H1 (cell line): ENCODE data around the gene TRIB2. TPM values are rescaled to one million over a fixed set of nuclear protein-coding genes. Genes with fewer than 3 reads are reported as not detected.

Experiments
- CTCF ChIA-PET: fragments of 300-600 bp; sonication (Branson Sonifier 250); formaldehyde crosslinking; loops from one replicate; lab custom pipeline; 2021; ENCODE audit not compliant: partially characterized antibody; lab: Charles Lee
- POLR2A ChIA-PET: fragments of 300-600 bp; sonication (Branson Sonifier 250); formaldehyde crosslinking; loops from one replicate; lab custom pipeline; 2021; ENCODE audit warnings: inconsistent platforms; ENCODE audit not compliant: partially characterized antibody; lab: Charles Lee
- DNase-seq, 2 experiments: peaks; one replicate each; pipeline versions ENCODE4 v3.0.0 to v3.0.0-alpha.2; 2010 to 2022; ENCODE audit warnings: low spot score in 2 of 2, low read depth in 1 of 2, mixed read lengths in 1 of 2
- FAIRE-seq: peaks from 2 replicates; lab custom pipeline; 2011; peaks lifted over from hg19 to GRCh38; lab: Jason Lieb, UNC
- H2AFZ ChIP-seq: 2 replicates; pipeline ENCODE4 v1.8.1; 2012; ENCODE audit warnings: low read length, inconsistent platforms
- H2AK5ac ChIP-seq: 2 replicates; pipeline ENCODE4 v1.6.1; 2013; ENCODE audit warnings: low read depth, low read length
- H2BK120ac ChIP-seq: replicated peaks from 2 replicates; pipeline ENCODE3; 2013; ENCODE audit warnings: low read depth, low read length, inconsistent platforms
- H2BK12ac ChIP-seq: 2 replicates; pipeline ENCODE4 v1.6.1; 2013; ENCODE audit warnings: low read depth, low read length
- H2BK15ac ChIP-seq: 2 replicates; pipeline ENCODE4 v1.6.1; 2013; ENCODE audit warnings: low read length
- H2BK20ac ChIP-seq: 2 replicates; pipeline ENCODE4 v1.6.1; 2013; ENCODE audit warnings: low read length
- H2BK5ac ChIP-seq: 2 replicates; pipeline ENCODE4 v1.6.1; 2013; ENCODE audit warnings: low read depth, low read length
- H3K14ac ChIP-seq: 2 replicates; pipeline ENCODE4 v1.6.1; 2013; ENCODE audit warnings: inconsistent platforms; ENCODE audit not compliant: insufficient read length
- H3K18ac ChIP-seq: 2 replicates; pipeline ENCODE4 v1.6.1; 2013; ENCODE audit warnings: low read length; ENCODE audit errors: extremely low read depth
- H3K23ac ChIP-seq: 2 replicates; pipeline ENCODE4 v1.6.1; 2013; ENCODE audit warnings: inconsistent platforms; ENCODE audit not compliant: insufficient read length
- H3K23me2 ChIP-seq: 2 replicates; pipeline ENCODE4 v1.6.1; 2013; ENCODE audit warnings: low read depth, low read length
- H3K27ac ChIP-seq: 2 replicates; pipeline ENCODE4 v1.6.1; 2011; ENCODE audit warnings: low read depth, low read length, inconsistent platforms
- H3K27me3 ChIP-seq, 4 experiments: replicated peaks in 1 of 4; 1 replicate in 1 of 4; 2 replicates in 3 of 4; pipeline versions ENCODE4 v1.6.1 to v1.8.1; 2011 to 2013; ENCODE audit warnings: low read length in 3 of 4, mild to moderate bottlenecking in 3 of 4, inconsistent platforms in 2 of 4, mixed read lengths in 2 of 4, moderate library complexity in 1 of 4; ENCODE audit not compliant: control insufficient read depth in 3 of 4, insufficient read depth in 3 of 4; ENCODE audit errors: extremely low read depth in 1 of 4
- H3K36me3 ChIP-seq, 4 experiments: 2 replicates each; pipeline versions ENCODE4 v1.6.1 to v1.8.1; 2011 to 2013; ENCODE audit warnings: mild to moderate bottlenecking in 4 of 4, low read length in 3 of 4, moderate library complexity in 2 of 4, control low read depth in 1 of 4, inconsistent platforms in 1 of 4; ENCODE audit not compliant: insufficient read depth in 4 of 4, control insufficient read depth in 2 of 4
- H3K4ac ChIP-seq: replicated peaks from 2 replicates; pipeline ENCODE3; 2013; ENCODE audit warnings: low read length, low read depth, mixed read lengths, inconsistent platforms; ENCODE audit not compliant: insufficient read length
- H3K4me1 ChIP-seq, 4 experiments: replicated peaks in 1 of 4; 1 replicate in 1 of 4; 2 replicates in 3 of 4; pipeline versions ENCODE4 v1.6.1 to v1.8.1; 2011 to 2013; ENCODE audit warnings: low read length in 3 of 4, inconsistent platforms in 2 of 4, mixed read lengths in 1 of 4; ENCODE audit not compliant: insufficient read depth in 4 of 4, control insufficient read depth in 3 of 4
- H3K4me2 ChIP-seq, 2 experiments: 2 replicates each; pipeline versions ENCODE4 v1.6.1 to v1.8.1; 2011 to 2013; ENCODE audit warnings: low read depth in 2 of 2, low read length in 2 of 2, control low read depth in 1 of 2, inconsistent platforms in 1 of 2, mild to moderate bottlenecking in 1 of 2; ENCODE audit not compliant: insufficient read depth in 1 of 2
- H3K4me3 ChIP-seq, 4 experiments: fragments of 200-600, 300-600 bp in 1 of 4; sonication (generic), shearing (Covaris generic), sonication (Bioruptor Twin) in 1 of 4; 2 replicates each; pipeline versions ENCODE4 v1.5.1 to v1.8.1; 2011 to 2016; ENCODE audit warnings: low read length in 4 of 4, low read depth in 3 of 4, control low read depth in 2 of 4, inconsistent platforms in 2 of 4, mild to moderate bottlenecking in 2 of 4, mixed read lengths in 1 of 4, moderate library complexity in 1 of 4; ENCODE audit not compliant: insufficient read depth in 2 of 4; ENCODE audit errors: extremely low read depth in 1 of 4
- H3K56ac ChIP-seq: replicated peaks from 2 replicates; pipeline ENCODE3; 2013; ENCODE audit warnings: low read depth, mild to moderate bottlenecking, mixed read lengths, low read length, inconsistent platforms; ENCODE audit not compliant: insufficient read length
- H3K79me1 ChIP-seq: 2 replicates; pipeline ENCODE4 v1.6.1; 2013; ENCODE audit warnings: low read depth, low read length, control low read depth
- H3K79me2 ChIP-seq, 2 experiments: 2 replicates each; pipeline versions ENCODE4 v1.6.1 to v1.8.1; 2012 to 2013; ENCODE audit warnings: low read length in 2 of 2, mild to moderate bottlenecking in 2 of 2, inconsistent platforms in 1 of 2; ENCODE audit not compliant: insufficient read depth in 2 of 2, control insufficient read depth in 1 of 2
- H3K9ac ChIP-seq, 4 experiments: replicated peaks in 1 of 4; 1 replicate in 1 of 4; 2 replicates in 3 of 4; pipeline versions ENCODE4 v1.6.1 to v1.8.1; 2011 to 2013; ENCODE audit warnings: low read depth in 3 of 4, low read length in 3 of 4, control low read depth in 2 of 4, mild to moderate bottlenecking in 2 of 4, moderate library complexity in 2 of 4, inconsistent platforms in 1 of 4; ENCODE audit errors: extremely low read depth in 1 of 4
- H3K9me3 ChIP-seq, 2 experiments: 2 replicates each; pipeline versions ENCODE4 v1.6.1 to v1.8.1; 2012 to 2013; ENCODE audit warnings: mild to moderate bottlenecking in 2 of 2, moderate library complexity in 2 of 2, control low read depth in 1 of 2, inconsistent platforms in 1 of 2, low read depth in 1 of 2, low read length in 1 of 2, mixed read lengths in 1 of 2; ENCODE audit not compliant: insufficient read depth in 2 of 2
- H4K20me1 ChIP-seq, 2 experiments: replicated peaks in 1 of 2; 2 replicates each; pipeline versions ENCODE3 to v1.8.1; 2011 to 2013; ENCODE audit warnings: inconsistent platforms in 2 of 2, low read length in 2 of 2, mild to moderate bottlenecking in 1 of 2; ENCODE audit not compliant: insufficient read depth in 2 of 2, control insufficient read depth in 1 of 2
- H4K5ac ChIP-seq: 2 replicates; pipeline ENCODE4 v1.6.1; 2013; ENCODE audit warnings: low read length, low read depth, mixed read lengths, inconsistent platforms; ENCODE audit not compliant: insufficient read length
- H4K8ac ChIP-seq: 2 replicates; pipeline ENCODE4 v1.8.0; 2013; ENCODE audit warnings: mild to moderate bottlenecking, moderate library complexity, low read length, inconsistent platforms; ENCODE audit not compliant: insufficient read depth; ENCODE audit errors: extremely low read depth
- H4K91ac ChIP-seq: replicated peaks from 2 replicates; pipeline ENCODE3; 2013; ENCODE audit warnings: low read length, mixed read lengths, inconsistent platforms; ENCODE audit not compliant: insufficient read length
- CHD2 ChIP-seq: IDR thresholded peaks from 2 replicates; pipeline ENCODE4 v1.6.1; 2012; ENCODE audit warnings: low read length, improper control_type of control experiment
- CTCF ChIP-seq, 3 experiments: IDR thresholded peaks; 1 replicate in 2 of 3; 2 replicates in 1 of 3; pipeline versions ENCODE4 v1.5.1 to v1.6.1; 2011; ENCODE audit warnings: low read length in 3 of 3, mild to moderate bottlenecking in 3 of 3, inconsistent platforms in 2 of 3, low read depth in 1 of 3, moderate library complexity in 1 of 3; ENCODE audit not compliant: insufficient read depth in 1 of 3; ENCODE audit errors: control extremely low read depth in 1 of 3
- WGBS, 2 experiments: shearing (Covaris generic) in 1 of 2; methylation state at CpG; one replicate each; pipeline versions ENCODE4 v1.1.6 to v1.1.7; 2013 to 2015; ENCODE audit warnings: low lambda C conversion rate in 2 of 2, mixed read lengths in 2 of 2, inconsistent platforms in 1 of 2, low coverage in 1 of 2, missing lambda C conversion rate in 1 of 2; ENCODE audit not compliant: insufficient replicate concordance in 2 of 2, insufficient coverage in 1 of 2, insufficient read length in 1 of 2; ENCODE audit errors: extremely low coverage in 1 of 2, missing lambda C conversion rate in 1 of 2; 5-methylcytosine and 5-hydroxymethylcytosine counted together
- polyA plus RNA-seq, 7 experiments: library from polyadenylated mRNA; depleted of rRNA in 3 of 7; stranded (reverse) in 5 of 7; unstranded in 2 of 7; fragments of >200 nt in 5 of 7; fragments of 200-250 nt in 2 of 7; gene quantifications; 1 replicate in 5 of 7; 2 replicates in 1 of 7; 4 replicates in 1 of 7; pipeline versions ENCODE4 v1.2.1 to v1.2.3, GENCODE V29; 2011 to 2013; ENCODE audit warnings: missing spikeins in 2 of 7, mixed read lengths in 2 of 7
- total RNA-seq: library from RNA; stranded (reverse); fragmentation: NEBNext Ultra II Directional; extraction: Animal tissue kit (Norgen Biotek cat#: 25700); gene quantifications from 2 replicates; pipeline ENCODE4 v1.2.1, GENCODE V29; 2021

Gene TRIB2
- total and polyA plus RNA-seq, 2 of the 8 experiments (the other 6 are each of a cell fraction or from before 2014, with no cell fraction given), result 40.8 to 57.0 TPM

- Histone ChIP-seq H4K5ac (no peak overlapping the region), H3K4me1 (peaks cover 1 to 10% (median 7%) of the 10 kb centered on the region in 4 experiments; a peak in 4 of 7 replicates), H4K20me1 (peaks cover 23 to 45% of the 10 kb centered on the region in 2 experiments), H3K4me3 (no peak overlapping the region), H3K27ac (no peak overlapping the region), H2BK20ac (no peak overlapping the region), H2BK120ac (no peak overlapping the region), H3K14ac (no peak overlapping the region), H3K56ac (no peak overlapping the region)
- no peak for DNase-seq
- POLR2A ChIA-PET, result interaction anchor here (1.6 kb wide), 1 partner anchor 14 kb away, joined by 4 read pairs; no protein-coding TSS in a partner anchor
- TF ChIP-seq CHD2 (no peak), CTCF (IDR thresholded peaks at IDR 0.05; ENCODE audit: control extremely low read depth in 1 of 3, insufficient read depth in 1 of 3, low read depth in 1 of 3, low read length in 3 of 3) (peak in 1 of 3 experiments; percentile 9; a peak in 1 of 4 replicates)
- TF ChIP-seq, all 59 proteins: peak for 1
- WGBS, 2 experiments, result 89% methylated on average over 7 of the region's 7 CpGs; no CpG with 5 or more reads in 1 of the 2 experiments
- Histone ChIP-seq H2BK5ac (no peak overlapping the region), H3K4me2 (peak overlapping the region in 1 of 2 experiments; percentile 12; a peak in 1 of 4 replicates), H3K18ac (no peak overlapping the region), H2AFZ (no peak overlapping the region), H3K27me3 (no peaks in the 10 kb centered on the region), H3K23ac (no peak overlapping the region), H4K8ac (no peak overlapping the region), H3K79me2 (peaks cover 18 to 99% of the 10 kb centered on the region in 2 experiments), H2BK12ac (no peak overlapping the region), H3K9me3 (no peaks in the 10 kb centered on the region), H2BK15ac (no peak overlapping the region), H4K91ac (no peak overlapping the region), H3K79me1 (peaks cover 20% of the 10 kb centered on the region), H3K4ac (no peak overlapping the region), H3K36me3 (peaks cover 13 to 44% (median 33%) of the 10 kb centered on the region in 4 experiments), H2AK5ac (no peak overlapping the region), H3K23me2 (no peaks in the 10 kb centered on the region; the same call in 1 of the 2 replicates), H3K9ac (no peak overlapping the region)
- CTCF ChIA-PET, result interaction anchor here (1.0 to 2.9 kb wide), 7 partner anchors 12 to 554 kb away, joined by 3 to 16 read pairs (median 3); no protein-coding TSS in a partner anchor
- FAIRE-seq, result no peak
Measured at GRCh38 chr2:12722447-12723316, 5.9 kb downstream of the TRIB2 start.
